Heart left ventricle (tissue), 16 donors: ENCODE data around the gene HSFX3. TPM values are rescaled to one million over a fixed set of nuclear protein-coding genes. Genes with fewer than 3 reads are reported as not detected.
A peak's percentile ranks its signal among the peaks of the same experiment; 100 is the strongest.
"Not testable (repeated sequence)": the region's sequence is repeated elsewhere in the genome, so short reads cannot be mapped to it uniquely, and the experiment has no call there.

ENCODE experiments used
- ATAC-seq, 4 donors: fragments of 200-7000 bp; cut with Tn5 transposase; one replicate each; pipeline ENCODE4 v1.9.1; 2020 to 2022; ENCODE audit warnings: moderate library complexity in 4 of 4, mild to moderate bottlenecking in 3 of 4, moderate number of reproducible peaks in 1 of 4
- DNase-seq, 5 donors: peaks; one replicate each; pipeline ENCODE4 v3.0.0-alpha.2; 2020
- H3K27ac ChIP-seq, 12 donors: fragments of 200-600 bp; sonication (generic) in 4 of 12; one replicate each; pipeline versions ENCODE4 v1.5.0 to v1.8.0; 2016 to 2022; ENCODE audit warnings: mild to moderate bottlenecking in 2 of 12
- H3K27me3 ChIP-seq, 9 donors: fragments of 200-600 bp; sonication (generic) in 2 of 9; one replicate each; pipeline versions ENCODE4 v1.5.1 to v1.8.0; 2016 to 2022; ENCODE audit warnings: mild to moderate bottlenecking in 3 of 9
- H3K36me3 ChIP-seq, 9 donors: fragments of 200-600 bp; sonication (generic) in 2 of 9; one replicate each; pipeline versions ENCODE4 v1.5.0 to v1.8.0; 2018 to 2022; ENCODE audit warnings: mild to moderate bottlenecking in 2 of 9
- H3K4me1 ChIP-seq, 12 donors: fragments of 200-600 bp; sonication (generic) in 4 of 12; one replicate each; pipeline versions ENCODE4 v1.5.0 to v1.8.0; 2016 to 2022; ENCODE audit warnings: mild to moderate bottlenecking in 3 of 12
- H3K4me3 ChIP-seq, 12 donors: fragments of 200-600 bp; sonication (generic) in 4 of 12; one replicate each; pipeline versions ENCODE4 v1.5.0 to v1.8.0; 2017 to 2022; ENCODE audit warnings: mild to moderate bottlenecking in 9 of 12, moderate library complexity in 4 of 12
- H3K9me3 ChIP-seq, 12 donors: fragments of 200-600 bp; sonication (generic) in 4 of 12; one replicate each; pipeline versions ENCODE4 v1.5.0 to v1.8.0; 2016 to 2022; ENCODE audit warnings: mild to moderate bottlenecking in 1 of 12
- CTCF ChIP-seq, 12 donors: fragments of 200-600 bp; sonication (generic) in 4 of 12; IDR thresholded peaks; one replicate each; pipeline versions ENCODE4 v1.5.0 to v1.8.0; 2018 to 2022; ENCODE audit warnings: antibody characterized with exemption in 12 of 12, mild to moderate bottlenecking in 5 of 12
- POLR2A ChIP-seq, 2 donors: fragments of 450-650 bp; IDR thresholded peaks; one replicate each; pipeline ENCODE4 v1.6.1; 2017; ENCODE audit warnings: antibody characterized with exemption in 2 of 2, mild to moderate bottlenecking in 2 of 2, moderate library complexity in 2 of 2
- WGBS, 4 donors: extraction: QIAGEN DNeasy Blood & Tissue Kit in 2 of 4; methylation state at CpG; one replicate each; pipeline versions ENCODE4 v1.1.5 to v1.1.7; 2013 to 2018; 5-methylcytosine and 5-hydroxymethylcytosine counted together
- intact Hi-C, 10 donors: fragments of 100-400 bp; cut with DNase I; formaldehyde crosslinking; loops; one replicate each; pipeline versions ENCODE4 v1.11.1 to v1.14.2; 2022
- polyA plus RNA-seq, 2 donors: library from polyadenylated mRNA; stranded (reverse); fragments of 200-250 nt; gene quantifications; one replicate each; pipeline ENCODE4 v1.2.3, GENCODE V29; 2013
- total RNA-seq, 9 donors: library from RNA; depleted of rRNA in 2 of 9; stranded (reverse); fragments of >200 nt in 2 of 9; fragmentation: NEBNext Ultra II Directional in 3 of 9; extraction: Animal tissue kit (Norgen Biotek cat#: 25700) in 3 of 9; gene quantifications; one replicate each; pipeline versions ENCODE4 v1.1.0 to v1.2.4, GENCODE V29; 2016 to 2023
- donor health status: ischemic (EF 13 %, LVEDD 7.1; RV severe dilation, severe dysfunction).
- donor health status: healthy with polysubstance abuse.
- donor health status: DM: no; HTN: yes; CAD: no.
- donor health status: DM: no; HTN: no; CAD: no.
- donor health status: ischemic (EF 25% LVEDD 6.9; RV normal size, moderate dysfunction).
- donor health status: ischemic (EF 25% LVEDD 5.7; RV mildly dilated, moderate dysfunction).
- donor health status: healthy.
- donor health status: DM: yes; HTN: yes; CAD: no.
- donor health status: ischemic (EF 35%, LVEDD 5.7; RV mildly dilated, moderate dysfunction).
- donor health status: nonischemic (EF 11% LVEDD 7.7; RV severe dilation, severe dysfunction).
- donor health status: DM: yes; HTN: yes; CAD: no.
- donor health status: PGD.
- donor health status: ischemic (EF 29% LVEDD 5.4; RV normal size, mild dysfunction).
- donor health status: nonischemic (EF 23%, LVEDD 6.1; RV moderate dilation, normal function).

HSFX3 gene
- total and polyA plus RNA-seq, 11 donors: 0.23 to 0.49 (median 0.32) TPM; not detected in 8

DNA sequence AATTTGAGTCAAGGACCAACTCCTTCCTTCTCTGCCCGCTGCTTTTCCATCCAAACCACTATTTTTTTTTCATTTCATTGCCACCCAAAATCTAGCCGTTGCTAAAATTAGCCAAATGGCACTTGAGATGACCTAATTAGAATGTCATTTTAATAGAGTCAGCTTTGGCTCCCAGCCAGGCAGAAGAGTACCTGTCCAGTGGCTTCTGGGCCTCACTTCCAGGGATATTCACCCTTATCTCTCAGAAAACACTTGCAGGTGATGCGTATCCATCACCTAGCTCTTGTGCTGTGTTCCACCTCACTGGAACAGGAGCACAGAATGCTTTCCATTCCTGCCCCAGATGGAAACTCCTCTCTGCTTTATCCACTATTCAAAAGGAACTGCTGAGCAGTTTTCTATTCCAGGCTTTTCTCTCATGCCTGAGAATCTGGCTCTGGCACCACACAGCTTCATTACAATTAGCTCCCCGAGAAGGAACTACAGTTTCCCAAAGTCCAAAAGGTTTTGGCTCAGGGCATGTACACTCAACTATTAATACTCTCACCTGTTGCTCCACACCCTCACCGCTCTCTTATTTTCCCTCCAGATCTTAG lies 19.1 kb upstream of the HSFX3 start:
- TF ChIP-seq POLR2A (IDR thresholded peaks at IDR 0.05) (no peak), CTCF (IDR thresholded peaks at IDR 0.05) (no peak)
- DNase-seq (no peak), ATAC-seq (peak in 2 of 4 donors; percentile 28 to 64)
- WGBS, 4 donors: 49 to 59% (median 57%) methylated on average over 5 of the region's 5 CpGs; no CpG with 5 or more reads in 1 of the 4 donors
- Histone ChIP-seq H3K27me3 (no peaks in the 10 kb centered on the region), H3K4me1 (peaks cover 0 to 10% (median 0%) of the 10 kb centered on the region in 12 donors), H3K9me3 (no peaks in the 10 kb centered on the region), H3K36me3 (no peaks in the 10 kb centered on the region), H3K27ac (peak overlapping the region in 2 of 12 donors; percentile 41 to 49), H3K4me3 (no peak overlapping the region)
- intact Hi-C loops: loop anchor here in 1 of 10 donors (10.0 kb wide), 1 partner anchor 66 kb away; the partner anchor contains the start of gene TMEM185A

GRCh38 chrX:149567621-149568417 lies 18.1 kb upstream of the HSFX3 start:
- TF ChIP-seq CTCF (IDR thresholded peaks at IDR 0.05): no peak
- no peak for TF ChIP-seq POLR2A (IDR thresholded peaks at IDR 0.05)
- intact Hi-C loops: loop anchor here in 1 of 10 donors (10.0 kb wide), 1 partner anchor 67 kb away; the partner anchor contains the start of gene TMEM185A
- no peak overlapping the region for H3K4me3 ChIP-seq
- H3K27me3 ChIP-seq: no peaks in the 10 kb centered on the region
- H3K36me3 ChIP-seq: no peaks in the 10 kb centered on the region
- no peak for DNase-seq
- WGBS, 4 donors: 82 to 88% (median 82%) methylated on average over 6 to 7 of the region's 7 CpGs; no CpG with 5 or more reads in 1 of the 4 donors
- no peak for ATAC-seq
- no peak overlapping the region for H3K27ac ChIP-seq
- H3K9me3 ChIP-seq: no peaks in the 10 kb centered on the region
- peaks cover 0 to 10% (median 0%) of the 10 kb centered on the region in 12 donors for H3K4me1 ChIP-seq

- 80 to 95% (median 85%) methylated on average over 4 of the region's 4 CpGs; no CpG with 5 or more reads in 1 of the 4 donors for WGBS, 4 donors
- ATAC-seq: no peak
Observed at GRCh38 chrX:149563359-149563758, 13.6 kb upstream of the HSFX3 start.

GRCh38 chrX:149555251-149555650 lies 5.5 kb upstream of the HSFX3 start:
- H3K36me3 ChIP-seq, H3K27ac ChIP-seq, H3K9me3 ChIP-seq, intact Hi-C loops, H3K4me3 ChIP-seq, H3K4me1 ChIP-seq, H3K27me3 ChIP-seq, DNase-seq: not testable (repeated sequence)
- ATAC-seq: peak in 2 of 4 donors; percentile 19 to 50
- WGBS, 4 donors: no CpG with 5 or more reads among the region's 4 CpGs

More at GRCh38 chrX:149563359-149563758, 13.6 kb upstream of the HSFX3 start:
- no peak for TF ChIP-seq POLR2A (IDR thresholded peaks at IDR 0.05)
- TF ChIP-seq CTCF (IDR thresholded peaks at IDR 0.05): no peak
- H3K4me3 ChIP-seq: no peak overlapping the region
- H3K36me3 ChIP-seq: no peaks in the 10 kb centered on the region
- no peak for DNase-seq
- H3K9me3 ChIP-seq: no peaks in the 10 kb centered on the region
- H3K4me1 ChIP-seq: peaks cover 0 to 2% (median 0%) of the 10 kb centered on the region in 12 donors
- no peak overlapping the region for H3K27ac ChIP-seq
- H3K27me3 ChIP-seq: no peaks in the 10 kb centered on the region
- intact Hi-C loops: loop anchor here in 1 of 10 donors (10.0 kb wide), 1 partner anchor 71 kb away; the partner anchor contains the start of gene TMEM185A

- H3K4me3 ChIP-seq, H3K4me1 ChIP-seq, DNase-seq, ATAC-seq, H3K27ac ChIP-seq, H3K27me3 ChIP-seq, H3K9me3 ChIP-seq, H3K36me3 ChIP-seq, intact Hi-C loops: not testable (repeated sequence)
- WGBS, 4 donors: 97 to 100% (median 100%) methylated on average over 2 of the region's 6 CpGs; no CpG with 5 or more reads in 1 of the 4 donors
Observed at GRCh38 chrX:149551939-149552248, 2.2 kb upstream of the HSFX3 start.

- no CpG with 5 or more reads among the region's 4 CpGs for WGBS, 4 donors
- H3K4me1 ChIP-seq, H3K27me3 ChIP-seq, ATAC-seq, H3K27ac ChIP-seq, intact Hi-C loops, H3K36me3 ChIP-seq, H3K9me3 ChIP-seq, DNase-seq, H3K4me3 ChIP-seq: not testable (repeated sequence)
Observed at GRCh38 chrX:149551245-149551938, 1.7 kb upstream of the HSFX3 start.

- 71 to 100% (median 88%) methylated on average over 1 of the region's 1 CpG for WGBS, 4 donors
- intact Hi-C loops: not testable (repeated sequence)
Observed at GRCh38 chrX:149550454-149550853, 730 bp upstream of the HSFX3 start.

More at GRCh38 chrX:149550454-149550853, 730 bp upstream of the HSFX3 start:
- not testable (repeated sequence) for H3K4me1 ChIP-seq, H3K36me3 ChIP-seq, H3K4me3 ChIP-seq, DNase-seq, H3K27ac ChIP-seq, H3K27me3 ChIP-seq, ATAC-seq, H3K9me3 ChIP-seq
